Heart left ventricle (tissue), 13 donors: ENCODE results near the gene GNG3.
A peak's percentile ranks its signal among the peaks of the same experiment; 100 is the strongest.

ENCODE experiments used
- POLR2A ChIP-seq, 2 donors: fragments of 450-650 bp; IDR thresholded peaks; one replicate each; pipeline ENCODE4 v1.6.1; 2017; ENCODE audit warnings: antibody characterized with exemption in 2 of 2, mild to moderate bottlenecking in 2 of 2, moderate library complexity in 2 of 2
- TF ChIP-seq, protein P1 (sequence below), 12 donors: fragments of 200-600 bp; sonication (generic) in 4 of 12; IDR thresholded peaks; one replicate each; pipeline versions ENCODE4 v1.5.0 to v1.8.0; 2018 to 2022; ENCODE audit warnings: antibody characterized with exemption in 12 of 12, mild to moderate bottlenecking in 5 of 12
- donor health status: ischemic (EF 13 %, LVEDD 7.1; RV severe dilation, severe dysfunction).
- donor health status: DM: no; HTN: yes; CAD: no.
- donor health status: DM: no; HTN: no; CAD: no.
- donor health status: ischemic (EF 25% LVEDD 6.9; RV normal size, moderate dysfunction).
- donor health status: ischemic (EF 25% LVEDD 5.7; RV mildly dilated, moderate dysfunction).
- donor health status: ischemic (EF 35%, LVEDD 5.7; RV mildly dilated, moderate dysfunction).
- donor health status: nonischemic (EF 11% LVEDD 7.7; RV severe dilation, severe dysfunction).
- donor health status: DM: yes; HTN: yes; CAD: no.
- donor health status: PGD.
- donor health status: ischemic (EF 29% LVEDD 5.4; RV normal size, mild dysfunction).
- donor health status: nonischemic (EF 23%, LVEDD 6.1; RV moderate dilation, normal function).

DNA sequence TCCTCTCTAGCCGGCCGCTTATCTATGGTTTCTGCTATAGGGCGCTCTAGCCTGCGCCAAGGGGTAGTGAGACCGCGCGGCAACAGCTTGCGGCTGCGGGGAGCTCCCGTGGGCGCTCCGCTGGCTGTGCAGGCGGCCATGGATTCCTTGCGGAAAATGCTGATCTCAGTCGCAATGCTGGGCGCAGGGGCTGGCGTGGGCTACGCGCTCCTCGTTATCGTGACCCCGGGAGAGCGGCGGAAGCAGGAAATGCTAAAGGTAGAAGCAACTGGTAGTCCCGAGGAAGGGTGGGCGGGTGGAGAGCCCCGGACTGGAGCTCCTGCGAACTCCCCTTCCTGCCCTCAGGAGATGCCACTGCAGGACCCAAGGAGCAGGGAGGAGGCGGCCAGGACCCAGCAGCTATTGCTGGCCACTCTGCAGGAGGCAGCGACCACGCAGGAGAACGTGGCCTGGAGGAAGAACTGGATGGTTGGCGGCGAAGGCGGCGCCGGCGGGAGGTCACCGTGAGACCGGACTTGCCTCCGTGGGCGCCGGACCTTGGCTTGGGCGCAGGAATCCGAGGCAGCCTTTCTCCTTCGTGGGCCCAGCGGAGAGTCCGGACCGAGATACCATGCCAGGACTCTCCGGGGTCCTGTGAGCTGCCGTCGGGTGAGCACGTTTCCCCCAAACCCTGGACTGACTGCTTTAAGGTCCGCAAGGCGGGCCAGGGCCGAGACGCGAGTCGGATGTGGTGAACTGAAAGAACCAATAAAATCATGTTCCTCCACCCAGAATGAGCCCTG, 35.7 kb upstream of the GNG3 start, which contains the start of the genes LBHD1 and UQCC3:
- TF ChIP-seq, protein P1, sequence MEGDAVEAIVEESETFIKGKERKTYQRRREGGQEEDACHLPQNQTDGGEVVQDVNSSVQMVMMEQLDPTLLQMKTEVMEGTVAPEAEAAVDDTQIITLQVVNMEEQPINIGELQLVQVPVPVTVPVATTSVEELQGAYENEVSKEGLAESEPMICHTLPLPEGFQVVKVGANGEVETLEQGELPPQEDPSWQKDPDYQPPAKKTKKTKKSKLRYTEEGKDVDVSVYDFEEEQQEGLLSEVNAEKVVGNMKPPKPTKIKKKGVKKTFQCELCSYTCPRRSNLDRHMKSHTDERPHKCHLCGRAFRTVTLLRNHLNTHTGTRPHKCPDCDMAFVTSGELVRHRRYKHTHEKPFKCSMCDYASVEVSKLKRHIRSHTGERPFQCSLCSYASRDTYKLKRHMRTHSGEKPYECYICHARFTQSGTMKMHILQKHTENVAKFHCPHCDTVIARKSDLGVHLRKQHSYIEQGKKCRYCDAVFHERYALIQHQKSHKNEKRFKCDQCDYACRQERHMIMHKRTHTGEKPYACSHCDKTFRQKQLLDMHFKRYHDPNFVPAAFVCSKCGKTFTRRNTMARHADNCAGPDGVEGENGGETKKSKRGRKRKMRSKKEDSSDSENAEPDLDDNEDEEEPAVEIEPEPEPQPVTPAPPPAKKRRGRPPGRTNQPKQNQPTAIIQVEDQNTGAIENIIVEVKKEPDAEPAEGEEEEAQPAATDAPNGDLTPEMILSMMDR (IDR thresholded peaks at IDR 0.05): no peak
- peak in 1 of 2 donors; percentile 53 for TF ChIP-seq POLR2A (IDR thresholded peaks at IDR 0.05)
